Trophoblast cell (in vitro differentiated cells and primary cell): ENCODE results near the gene ABRACL.
"Not testable (repeated sequence)": the region's sequence is repeated elsewhere in the genome, so short reads cannot be mapped to it uniquely, and the experiment has no call there.

ENCODE experiments used
- DNase-seq, 2 donors: peaks; one replicate each; pipeline ENCODE4 v3.0.0-alpha.2; 2016
- H2AFZ ChIP-seq: 2 replicates; pipeline ENCODE4 v1.6.1; 2013; ENCODE audit warnings: low read length, moderate library complexity, mild to moderate bottlenecking; ENCODE audit not compliant: insufficient read depth, poor library complexity
- H2AK5ac ChIP-seq: 2 replicates; pipeline ENCODE4 v1.6.1; 2013; ENCODE audit warnings: mild to moderate bottlenecking, low read length
- H2BK120ac ChIP-seq: 2 replicates; pipeline ENCODE4 v1.6.1; 2013; ENCODE audit warnings: low read length, mild to moderate bottlenecking, moderate library complexity; ENCODE audit not compliant: insufficient read depth, poor library complexity
- H2BK12ac ChIP-seq: 2 replicates; pipeline ENCODE4 v1.6.1; 2013; ENCODE audit warnings: mild to moderate bottlenecking, low read length, moderate library complexity
- H2BK5ac ChIP-seq: 2 replicates; pipeline ENCODE4 v1.6.1; 2013; ENCODE audit warnings: low read length, low read depth, moderate library complexity, mild to moderate bottlenecking; ENCODE audit not compliant: poor library complexity
- H3K14ac ChIP-seq: 2 replicates; pipeline ENCODE4 v1.6.1; 2013; ENCODE audit warnings: mild to moderate bottlenecking, low read length
- H3K18ac ChIP-seq: 2 replicates; pipeline ENCODE4 v1.6.1; 2013; ENCODE audit warnings: mild to moderate bottlenecking, low read length
- H3K23ac ChIP-seq: 2 replicates; pipeline ENCODE4 v1.6.1; 2013; ENCODE audit warnings: low read length
- H3K27ac ChIP-seq: 2 replicates; pipeline ENCODE4 v1.5.1; 2013; ENCODE audit warnings: low read depth, mild to moderate bottlenecking, inconsistent platforms, low read length, moderate library complexity
- H3K27me3 ChIP-seq: 2 replicates; pipeline ENCODE4 v1.6.1; 2013; ENCODE audit warnings: inconsistent platforms, mild to moderate bottlenecking, low read length, moderate library complexity; ENCODE audit not compliant: insufficient read depth
- H3K36me3 ChIP-seq, 2 experiments: 1 replicate in 1 of 2; 2 replicates in 1 of 2; pipeline ENCODE4 v1.6.1; 2013; ENCODE audit warnings: low read length in 2 of 2, mild to moderate bottlenecking in 2 of 2, moderate library complexity in 1 of 2; ENCODE audit not compliant: insufficient read depth in 2 of 2, control insufficient read depth in 1 of 2
- H3K4ac ChIP-seq: 2 replicates; pipeline ENCODE4 v1.6.1; 2013; ENCODE audit warnings: low read depth, mild to moderate bottlenecking, low read length, moderate library complexity
- H3K4me1 ChIP-seq, 2 experiments: 1 replicate in 1 of 2; 2 replicates in 1 of 2; pipeline ENCODE4 v1.6.1; 2013; ENCODE audit warnings: low read length in 2 of 2, mild to moderate bottlenecking in 2 of 2, moderate library complexity in 1 of 2; ENCODE audit not compliant: insufficient read depth in 2 of 2, control insufficient read depth in 1 of 2
- H3K4me2 ChIP-seq: 2 replicates; pipeline ENCODE4 v1.6.1; 2013; ENCODE audit warnings: inconsistent platforms, mild to moderate bottlenecking, low read length, moderate library complexity
- H3K4me3 ChIP-seq: 2 replicates; pipeline ENCODE4 v1.5.1; 2013; ENCODE audit warnings: mild to moderate bottlenecking, low read depth, low read length, inconsistent platforms
- H3K79me1 ChIP-seq: one replicate; pipeline ENCODE4 v1.6.1; 2013; ENCODE audit warnings: low read length
- H3K79me2 ChIP-seq: 2 replicates; pipeline ENCODE4 v1.6.1; 2013; ENCODE audit warnings: low read length, mild to moderate bottlenecking; ENCODE audit not compliant: control insufficient read depth, insufficient read depth, poor library complexity
- H3K9ac ChIP-seq: 2 replicates; pipeline ENCODE4 v1.6.1; 2013; ENCODE audit warnings: mild to moderate bottlenecking, low read length
- H3K9me3 ChIP-seq: 2 replicates; pipeline ENCODE4 v1.6.1; 2013; ENCODE audit warnings: low read depth, mild to moderate bottlenecking, control low read depth, inconsistent platforms, low read length; ENCODE audit not compliant: insufficient read depth
- H4K12ac ChIP-seq: 2 replicates; pipeline ENCODE4 v1.6.1; 2013; ENCODE audit warnings: low read depth, mild to moderate bottlenecking, low read length, moderate library complexity
- H4K8ac ChIP-seq: 2 replicates; pipeline ENCODE4 v1.6.1; 2013; ENCODE audit warnings: low read depth, mild to moderate bottlenecking, low read length, moderate library complexity
- H4K91ac ChIP-seq: one replicate; pipeline ENCODE4 v1.6.1; 2013; ENCODE audit warnings: low read depth, mild to moderate bottlenecking, low read length, moderate library complexity
- WGBS: extraction: QIAGEN DNeasy Blood & Tissue Kit; methylation state at CpG from one replicate; pipeline ENCODE4 v1.1.7; 2013; ENCODE audit warnings: missing lambda C conversion rate; ENCODE audit not compliant: insufficient read length, insufficient coverage; ENCODE audit errors: extremely low coverage; 5-methylcytosine and 5-hydroxymethylcytosine counted together

ABRACL gene

DNA sequence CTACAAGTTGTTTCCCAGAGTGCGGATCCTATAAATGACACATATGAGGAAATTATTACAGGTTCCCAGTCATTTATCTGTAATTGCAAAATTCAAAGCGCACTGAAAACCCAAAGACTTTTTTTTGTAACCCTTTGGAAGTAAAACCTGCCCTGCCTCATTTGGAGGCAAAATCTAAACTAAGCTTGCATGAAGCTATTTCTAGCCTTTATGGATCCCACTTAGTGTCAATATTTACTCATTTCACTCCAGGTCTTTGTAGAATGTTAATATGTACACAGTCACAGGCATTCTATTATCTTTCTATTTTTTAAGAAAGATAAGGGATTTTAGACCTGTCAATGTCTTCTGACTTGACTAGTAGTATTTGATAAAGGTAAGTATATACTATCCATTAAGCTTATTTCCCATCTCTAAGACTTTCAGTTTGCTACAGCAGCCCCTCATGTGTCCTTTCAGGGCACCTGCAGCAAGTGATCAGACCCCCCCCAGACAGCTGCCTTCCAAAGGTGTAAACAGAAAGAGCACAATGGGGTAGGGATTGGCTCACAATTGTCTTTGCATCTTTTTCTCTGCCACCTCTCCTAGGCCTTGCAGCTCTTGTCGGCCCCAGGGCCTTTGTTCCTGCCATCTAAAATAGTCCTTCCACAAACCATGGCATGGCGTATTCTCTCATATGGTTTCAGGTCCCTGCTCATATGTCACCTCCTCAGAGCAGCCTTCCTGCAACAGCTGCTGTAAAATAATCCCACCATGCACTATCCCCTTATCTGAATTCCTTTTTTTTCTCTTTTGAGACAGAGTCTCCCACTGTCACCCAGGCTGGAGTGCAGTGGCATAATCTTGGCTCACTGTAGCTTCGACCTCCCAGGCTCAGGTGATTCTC lies 39.2 kb upstream of the ABRACL start:
- H3K27ac ChIP-seq = no peak overlapping the region
- H3K9ac ChIP-seq = no peak overlapping the region
- H3K9me3 ChIP-seq = no peaks in the 10 kb centered on the region
- H3K4me3 ChIP-seq = no peak overlapping the region
- no CpG with 5 or more reads among the region's 5 CpGs for WGBS
- H3K4ac ChIP-seq = no peak overlapping the region
- H2BK120ac ChIP-seq = no peak overlapping the region
- no peak overlapping the region for H4K8ac ChIP-seq
- peaks cover under 1 to 7% of the 10 kb centered on the region in 2 experiments for H3K4me1 ChIP-seq
- no peak overlapping the region for H4K12ac ChIP-seq
- no peak overlapping the region for H3K14ac ChIP-seq
- peaks cover 9% of the 10 kb centered on the region for H3K79me1 ChIP-seq
- no peaks in the 10 kb centered on the region for H3K36me3 ChIP-seq
- H2BK5ac ChIP-seq = no peak overlapping the region
- H4K91ac ChIP-seq = no peak overlapping the region
- H2BK12ac ChIP-seq = peak overlapping the region; percentile 60
- H2AK5ac ChIP-seq = no peak overlapping the region
- no peak overlapping the region for H2AFZ ChIP-seq
- no peaks in the 10 kb centered on the region for H3K27me3 ChIP-seq
- peaks cover 10% of the 10 kb centered on the region for H3K79me2 ChIP-seq
- DNase-seq = no peak
- H3K18ac ChIP-seq = no peak overlapping the region
- H3K4me2 ChIP-seq = no peak overlapping the region
- no peak overlapping the region for H3K23ac ChIP-seq

- WGBS = no CpG with 5 or more reads among the region's 5 CpGs
- DNase-seq = no peak
- H2BK12ac ChIP-seq = no peak overlapping the region
These were observed 37.3 kb upstream of the ABRACL start for GRCh38 chr6:138991206-138991605.

GRCh38 chr6:138992965-138993364 lies 35.6 kb upstream of the ABRACL start:
- H3K79me1 ChIP-seq = not testable (repeated sequence)

More at GRCh38 chr6:138991206-138991605, 37.3 kb upstream of the ABRACL start:
- H3K9me3 ChIP-seq = no peaks in the 10 kb centered on the region
- H3K27me3 ChIP-seq = no peaks in the 10 kb centered on the region
- peaks cover 9% of the 10 kb centered on the region for H3K79me1 ChIP-seq
- peaks cover 0 to 5% of the 10 kb centered on the region in 2 experiments for H3K4me1 ChIP-seq
- no peak overlapping the region for H2AFZ ChIP-seq
- no peak overlapping the region for H4K8ac ChIP-seq
- H3K14ac ChIP-seq = no peak overlapping the region
- no peak overlapping the region for H2AK5ac ChIP-seq
- H3K27ac ChIP-seq = no peak overlapping the region
- no peak overlapping the region for H3K9ac ChIP-seq
- no peak overlapping the region for H3K4ac ChIP-seq
- peaks cover 10% of the 10 kb centered on the region for H3K79me2 ChIP-seq
- H3K18ac ChIP-seq = no peak overlapping the region
- H4K12ac ChIP-seq = no peak overlapping the region
- H3K4me2 ChIP-seq = no peak overlapping the region
- no peak overlapping the region for H3K23ac ChIP-seq
- no peak overlapping the region for H2BK120ac ChIP-seq
- H3K36me3 ChIP-seq = no peaks in the 10 kb centered on the region
- H3K4me3 ChIP-seq = no peak overlapping the region
- no peak overlapping the region for H4K91ac ChIP-seq
- no peak overlapping the region for H2BK5ac ChIP-seq

GRCh38 chr6:138993410-138993809 lies 35.1 kb upstream of the ABRACL start:
- not testable (repeated sequence) for H3K4me1 ChIP-seq, H3K27ac ChIP-seq, H4K8ac ChIP-seq, H4K12ac ChIP-seq, H2BK5ac ChIP-seq, H3K23ac ChIP-seq, H3K18ac ChIP-seq, H2AFZ ChIP-seq, H2BK12ac ChIP-seq, H3K4me2 ChIP-seq, H4K91ac ChIP-seq, H2BK120ac ChIP-seq, H3K14ac ChIP-seq, H2AK5ac ChIP-seq, H3K9me3 ChIP-seq, H3K4ac ChIP-seq, H3K4me3 ChIP-seq, H3K27me3 ChIP-seq, H3K79me2 ChIP-seq, H3K79me1 ChIP-seq, H3K9ac ChIP-seq, H3K36me3 ChIP-seq
- peak in 1 of 2 donors; percentile 59 for DNase-seq
- WGBS = no CpG with 5 or more reads among the region's 1 CpG

More at GRCh38 chr6:138992965-138993364, 35.6 kb upstream of the ABRACL start:
- not testable (repeated sequence) for H4K91ac ChIP-seq, H3K9ac ChIP-seq, H3K27me3 ChIP-seq, H3K4me1 ChIP-seq, H3K23ac ChIP-seq, H3K18ac ChIP-seq, H3K4me3 ChIP-seq, H2BK5ac ChIP-seq, DNase-seq, H3K27ac ChIP-seq, H4K12ac ChIP-seq, H3K4me2 ChIP-seq, H2BK120ac ChIP-seq, H3K4ac ChIP-seq, H3K36me3 ChIP-seq, H2AFZ ChIP-seq, H2AK5ac ChIP-seq, H3K9me3 ChIP-seq, H4K8ac ChIP-seq, H3K14ac ChIP-seq, H3K79me2 ChIP-seq, H2BK12ac ChIP-seq
- WGBS = no CpG with 5 or more reads among the region's 5 CpGs
